HG02973 (cell line): ENCODE data around the gene DDX25.

Source experiments
- ATAC-seq: cut with Tn5 transposase; IDR thresholded peaks from one replicate; pipeline ENCODE4 v1.9.1; 2021; ENCODE audit warnings: moderate library complexity; ENCODE audit not compliant: unreplicated experiment

DDX25 gene

GRCh38 chr11:125933030-125933813, 28.9 kb downstream of the DDX25 start:
- ATAC-seq, result no peak

DNA sequence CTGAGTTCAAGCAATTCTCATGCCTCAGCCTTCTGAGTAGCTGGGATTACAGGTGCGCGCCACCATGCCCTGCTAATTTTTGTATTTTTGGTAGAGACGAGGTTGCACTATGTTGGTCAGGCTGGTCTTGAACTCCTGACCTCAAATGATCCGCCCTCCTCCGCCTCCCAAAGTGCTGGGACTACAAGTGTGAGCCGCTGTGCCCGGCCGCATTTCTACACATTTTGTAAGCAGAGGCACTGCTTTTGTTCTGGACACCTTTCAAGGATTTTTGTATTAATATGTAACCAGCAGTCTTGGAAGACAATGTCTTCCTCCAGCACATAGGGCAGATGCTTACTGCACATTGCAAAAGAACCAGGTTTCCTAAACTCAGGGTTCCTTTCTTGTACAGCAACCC, 30.2 kb downstream of the DDX25 start:
- no peak for ATAC-seq

GRCh38 chr11:125935056-125935455, 30.7 kb downstream of the DDX25 start:
- no peak for ATAC-seq

- ATAC-seq, result no peak
Measured at GRCh38 chr11:125935618-125936199, 31.4 kb downstream of the DDX25 start.

GRCh38 chr11:125938418-125938817, 34.1 kb downstream of the DDX25 start:
- ATAC-seq, result no peak

GRCh38 chr11:125939081-125939521, 34.8 kb downstream of the DDX25 start:
- no peak for ATAC-seq

DNA sequence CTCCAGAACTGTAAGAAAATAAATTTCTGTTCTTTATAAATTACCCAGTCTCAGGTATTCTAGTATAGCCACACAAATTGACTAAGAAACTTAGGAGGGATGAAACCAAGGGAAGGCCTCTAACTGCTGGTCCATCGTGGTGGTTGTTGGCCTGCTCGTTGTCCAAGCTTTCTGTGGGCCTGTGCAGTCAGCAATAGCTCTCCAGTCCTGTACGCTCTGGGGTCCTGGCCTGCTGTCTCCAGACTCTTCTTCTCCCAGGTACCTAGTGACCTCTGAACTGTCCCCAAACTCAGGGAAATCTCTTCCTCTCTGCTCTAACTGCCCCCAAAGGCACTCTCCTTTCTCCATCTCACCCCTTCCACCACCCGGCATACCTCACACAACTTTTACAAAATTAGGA, 35.8 kb downstream of the DDX25 start:
- ATAC-seq, result no peak

GRCh38 chr11:125941267-125941618, 36.9 kb downstream of the DDX25 start:
- no peak for ATAC-seq

GRCh38 chr11:125941619-125942611, 37.6 kb downstream of the DDX25 start:
- no peak for ATAC-seq

DNA sequence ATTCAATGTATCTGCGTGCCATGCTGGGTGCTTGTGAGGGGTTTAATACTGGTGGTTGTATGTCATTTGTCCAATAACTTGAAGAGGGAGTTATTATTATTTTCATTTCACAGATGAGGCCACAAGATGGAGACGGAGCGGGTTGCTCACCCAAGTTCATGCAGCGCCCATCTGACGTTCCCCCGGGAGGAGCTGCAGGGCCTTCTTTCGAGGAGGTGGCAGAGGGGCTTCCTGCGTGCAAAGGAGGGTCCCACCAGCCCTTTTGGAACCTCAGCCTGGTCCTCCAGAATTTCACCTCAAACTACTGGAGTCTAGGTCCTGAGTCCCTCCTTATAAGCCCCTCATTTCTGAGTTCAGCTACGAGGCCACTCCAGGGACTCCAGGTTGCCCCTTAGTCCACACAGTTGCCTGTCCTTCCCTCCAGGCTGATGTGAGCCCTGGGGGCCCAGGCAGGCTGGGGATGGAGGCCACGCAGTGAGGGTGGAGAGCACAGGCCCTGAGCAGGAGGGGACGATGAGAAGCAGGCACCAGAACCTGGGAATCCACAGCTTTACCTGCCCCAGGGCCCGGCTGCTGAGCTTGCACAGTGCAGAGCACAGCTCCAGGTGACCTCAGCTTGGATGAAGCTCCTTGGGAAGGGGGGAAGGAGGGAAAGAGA, 38.6 kb downstream of the DDX25 start:
- no peak for ATAC-seq

GRCh38 chr11:125943661-125944349, 39.5 kb downstream of the DDX25 start:
- ATAC-seq, result no peak

DNA sequence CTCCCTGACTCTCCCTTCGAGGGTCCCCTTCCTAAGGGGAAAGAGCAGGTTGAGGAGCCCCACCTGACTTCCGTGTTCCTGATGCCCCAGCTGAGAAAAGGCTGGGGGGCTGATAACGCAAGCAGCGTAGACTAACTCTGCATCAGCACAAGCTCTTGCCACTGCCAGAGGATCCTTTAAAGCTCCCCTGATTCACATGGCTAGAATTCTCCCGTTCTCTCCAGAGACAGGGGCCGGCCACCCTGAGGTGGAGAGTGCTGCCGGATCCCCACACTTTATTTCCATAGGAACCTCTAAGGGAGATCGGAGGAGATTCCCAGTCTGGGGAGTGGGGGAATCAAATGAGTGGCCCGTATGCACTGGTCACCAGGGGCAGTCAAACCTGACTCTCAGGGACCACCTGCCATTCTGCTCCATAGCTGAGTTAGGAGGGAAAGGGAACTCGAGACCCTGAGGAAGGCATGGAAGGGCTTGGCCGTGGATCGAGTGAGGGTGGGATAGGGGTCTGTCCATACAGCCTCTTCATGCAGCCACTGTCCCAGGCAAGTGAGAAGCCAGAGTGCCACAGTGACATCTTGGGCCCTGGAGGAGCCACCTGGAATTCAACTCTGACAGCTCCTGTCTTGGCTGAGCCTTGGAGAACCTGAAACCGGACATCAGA, 40.2 kb downstream of the DDX25 start:
- ATAC-seq, result no peak

DNA sequence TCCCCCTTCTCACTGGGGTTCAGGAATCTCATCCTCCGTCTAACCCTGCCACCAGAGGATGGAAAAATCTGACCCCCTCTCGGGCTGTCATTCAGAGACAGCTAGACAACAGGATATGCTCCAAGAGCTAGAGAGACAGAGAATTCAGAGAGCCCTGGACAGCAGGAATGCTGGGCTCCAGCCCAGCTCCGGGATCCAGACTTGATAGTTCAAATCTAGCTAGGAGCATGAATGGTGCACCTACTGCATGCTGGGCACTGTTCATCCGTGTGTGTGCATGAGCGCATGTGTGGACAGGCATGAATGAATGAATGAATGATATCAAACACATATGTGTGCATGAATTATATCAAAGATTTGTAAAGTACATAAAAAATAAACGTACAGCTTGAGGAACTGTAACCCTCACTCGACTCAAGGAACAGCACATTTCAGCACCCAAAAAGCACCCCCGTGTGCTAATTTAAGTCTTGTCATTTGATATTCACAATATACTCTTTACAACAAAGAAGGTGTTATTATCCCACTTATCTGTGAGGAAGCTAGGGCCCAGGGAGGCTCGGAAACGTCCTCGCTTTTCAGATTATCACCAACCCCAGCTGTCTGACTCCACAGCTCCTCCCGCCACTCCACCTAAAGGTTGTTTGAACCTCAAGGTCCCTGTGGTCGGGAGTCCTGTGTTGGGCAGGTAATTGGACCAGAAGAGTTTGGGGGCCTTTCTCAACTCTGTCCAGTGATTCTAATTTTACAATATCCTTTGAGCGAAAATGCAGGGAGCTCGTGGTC, 40.9 kb downstream of the DDX25 start:
- ATAC-seq, result no peak

DNA sequence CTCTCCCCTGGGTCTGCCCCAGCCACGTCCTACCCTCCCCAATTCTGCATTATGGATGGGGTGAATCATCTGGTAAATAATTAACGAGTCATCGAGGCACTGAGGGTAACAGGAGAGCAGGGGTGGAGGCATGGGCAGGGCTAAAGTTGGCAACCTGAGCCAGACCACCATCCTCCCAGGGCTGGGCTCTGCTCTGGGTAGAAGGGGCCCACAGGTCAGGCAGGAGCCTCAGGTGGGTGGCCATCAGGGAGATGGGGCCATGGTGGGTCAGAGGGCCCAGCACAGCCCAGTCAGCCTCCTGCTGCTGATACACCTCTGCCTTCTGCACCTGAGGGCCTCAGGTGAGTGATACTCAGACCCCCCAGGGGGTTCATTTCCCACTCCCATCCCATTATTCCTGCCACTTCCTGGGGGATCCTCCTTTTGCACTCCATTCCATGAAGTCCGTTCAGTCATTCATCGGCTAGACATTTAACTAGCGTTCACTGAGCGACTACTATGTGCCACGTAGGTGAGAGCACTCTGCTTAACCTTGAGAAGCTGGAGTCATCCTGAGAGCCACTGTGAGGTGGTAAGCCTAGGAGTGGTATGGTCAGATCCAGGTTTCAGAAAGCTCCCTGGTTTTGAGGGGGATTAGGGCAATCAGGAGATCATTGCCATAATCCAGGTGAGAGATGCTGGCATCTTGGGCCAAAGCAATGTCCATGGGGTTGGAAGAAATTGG, 41.7 kb downstream of the DDX25 start, which contains the start of gene VSIG10L2:
TSS of gene VSIG10L2 (plus strand) at position 248 of the 724 bp plus-strand sequence. CDS start at position 260, 12 bp downstream.
- no peak for ATAC-seq

- no peak for ATAC-seq
Measured at GRCh38 chr11:125946712-125947418, 42.6 kb downstream of the DDX25 start.

DNA sequence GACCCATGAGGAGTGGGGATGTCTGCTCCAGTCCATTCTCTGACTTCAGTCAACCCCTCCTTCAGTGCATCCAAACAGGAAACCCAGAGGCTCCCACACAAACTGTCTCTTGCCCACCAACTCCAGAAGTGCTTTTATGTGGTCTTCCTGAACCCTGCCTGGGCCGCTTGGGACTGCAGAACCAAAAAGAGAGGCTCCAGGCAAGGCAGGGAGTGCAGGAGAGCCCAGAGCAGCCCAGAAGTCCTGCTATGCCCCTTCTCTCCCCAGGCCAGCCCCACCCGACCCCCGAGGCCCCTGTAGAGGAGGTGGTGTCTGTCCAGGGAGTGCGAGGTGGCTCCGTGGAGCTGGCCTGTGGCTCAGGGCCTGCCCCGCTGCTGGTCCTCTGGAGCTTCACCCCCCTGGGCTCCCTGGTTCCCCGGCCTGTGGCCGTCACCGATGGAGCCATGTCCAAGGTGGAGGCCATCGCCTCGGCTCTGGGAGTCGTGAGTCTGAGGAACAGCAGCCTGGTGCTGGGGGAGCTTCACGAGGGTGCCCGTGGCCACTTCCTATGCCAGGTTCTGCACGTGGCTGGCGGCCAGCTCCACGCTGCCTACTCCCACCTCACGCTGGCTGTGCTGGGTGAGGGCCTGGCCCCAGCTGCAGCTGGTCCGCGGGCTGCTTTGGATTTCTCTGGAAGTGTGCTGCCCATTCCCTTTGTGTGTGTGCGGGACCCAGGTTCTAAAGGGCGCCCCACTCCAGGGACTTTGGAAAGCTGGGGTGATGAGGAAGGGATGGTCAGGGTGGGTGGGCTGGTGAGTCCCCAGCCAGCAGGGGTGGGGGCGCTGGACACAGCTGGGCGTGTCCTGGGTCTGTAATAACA, 43.3 kb downstream of the DDX25 start:
- no peak for ATAC-seq
